GM12864 (cell line): ENCODE results near the gene DNAH17.

Experiments used
- DNase-seq: peaks from one replicate; pipeline ENCODE4 v3.0.0-alpha.2; 2011; ENCODE audit warnings: low read depth
- H3K4me3 ChIP-seq: 2 replicates; pipeline ENCODE4 v1.5.1; 2011; ENCODE audit warnings: mild to moderate bottlenecking, low read depth, low read length, control low read depth
- TF ChIP-seq, protein P1 (sequence below): IDR thresholded peaks from 2 replicates; pipeline ENCODE4 v1.5.1; 2011; ENCODE audit warnings: low read depth, mild to moderate bottlenecking, moderate library complexity, low read length, control low read depth, inconsistent platforms; ENCODE audit errors: missing control alignments

Gene DNAH17

DNA sequence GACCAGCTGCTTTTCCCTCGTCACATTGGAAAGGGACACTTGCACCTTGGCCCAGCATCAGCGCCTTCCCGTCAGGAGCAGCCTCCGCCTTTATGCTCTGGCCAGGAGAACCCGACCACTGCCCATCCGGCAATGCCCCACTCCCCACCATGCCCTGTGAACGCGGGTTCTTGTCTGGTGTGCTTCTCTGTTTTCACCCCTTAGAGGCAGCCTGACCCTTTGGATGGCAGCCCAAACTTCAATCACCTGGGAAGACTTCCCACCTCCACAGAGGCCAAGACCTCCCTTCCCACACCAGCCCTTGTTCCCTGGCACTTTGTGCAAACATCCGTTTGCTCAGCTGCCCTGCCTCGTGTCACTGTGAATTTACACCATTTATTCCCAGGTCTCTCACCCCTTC, 87.0 kb downstream of the DNAH17 start:
- DNase-seq, result no peak
- TF ChIP-seq, protein P1, sequence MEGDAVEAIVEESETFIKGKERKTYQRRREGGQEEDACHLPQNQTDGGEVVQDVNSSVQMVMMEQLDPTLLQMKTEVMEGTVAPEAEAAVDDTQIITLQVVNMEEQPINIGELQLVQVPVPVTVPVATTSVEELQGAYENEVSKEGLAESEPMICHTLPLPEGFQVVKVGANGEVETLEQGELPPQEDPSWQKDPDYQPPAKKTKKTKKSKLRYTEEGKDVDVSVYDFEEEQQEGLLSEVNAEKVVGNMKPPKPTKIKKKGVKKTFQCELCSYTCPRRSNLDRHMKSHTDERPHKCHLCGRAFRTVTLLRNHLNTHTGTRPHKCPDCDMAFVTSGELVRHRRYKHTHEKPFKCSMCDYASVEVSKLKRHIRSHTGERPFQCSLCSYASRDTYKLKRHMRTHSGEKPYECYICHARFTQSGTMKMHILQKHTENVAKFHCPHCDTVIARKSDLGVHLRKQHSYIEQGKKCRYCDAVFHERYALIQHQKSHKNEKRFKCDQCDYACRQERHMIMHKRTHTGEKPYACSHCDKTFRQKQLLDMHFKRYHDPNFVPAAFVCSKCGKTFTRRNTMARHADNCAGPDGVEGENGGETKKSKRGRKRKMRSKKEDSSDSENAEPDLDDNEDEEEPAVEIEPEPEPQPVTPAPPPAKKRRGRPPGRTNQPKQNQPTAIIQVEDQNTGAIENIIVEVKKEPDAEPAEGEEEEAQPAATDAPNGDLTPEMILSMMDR, result no peak
- H3K4me3 ChIP-seq, result no peak overlapping the region

DNA sequence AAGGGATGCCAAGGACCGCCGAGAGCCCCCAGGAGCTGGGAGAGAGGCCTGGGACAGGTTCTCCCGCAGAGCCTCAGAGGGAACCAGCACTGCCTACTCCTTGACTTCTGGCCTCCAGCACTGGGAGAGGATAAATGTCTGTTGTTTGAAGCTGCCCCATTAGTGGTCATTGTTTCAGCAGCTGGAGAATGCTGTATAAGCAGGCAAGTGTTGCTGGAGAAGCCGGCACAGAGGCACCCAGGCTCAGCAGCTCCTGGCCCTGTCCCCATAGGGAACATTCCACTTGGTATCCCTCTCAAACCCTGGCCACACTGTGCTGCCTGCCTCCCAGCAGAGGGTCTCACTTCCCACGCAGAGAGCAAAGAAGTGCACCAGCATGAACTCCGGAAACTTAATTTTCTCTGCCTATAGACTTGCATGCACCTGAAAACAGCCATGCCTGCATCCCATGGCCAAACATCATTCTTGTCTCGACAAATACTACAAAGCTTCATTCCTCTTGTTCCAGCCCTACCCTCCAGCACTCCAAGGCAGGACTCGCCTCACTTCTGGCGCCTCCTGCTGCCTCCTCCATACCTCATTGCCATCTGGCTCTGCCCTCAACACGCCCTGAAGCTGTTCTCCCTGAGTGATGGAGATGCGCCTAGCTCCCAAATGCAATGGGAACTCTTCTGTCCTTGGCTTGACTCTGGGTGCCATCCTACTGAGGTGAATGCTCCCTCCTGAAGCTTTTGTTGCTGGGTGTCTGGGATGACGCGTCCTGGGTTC, 88.1 kb downstream of the DNAH17 start:
- no peak for DNase-seq
- no peak overlapping the region for H3K4me3 ChIP-seq

DNA sequence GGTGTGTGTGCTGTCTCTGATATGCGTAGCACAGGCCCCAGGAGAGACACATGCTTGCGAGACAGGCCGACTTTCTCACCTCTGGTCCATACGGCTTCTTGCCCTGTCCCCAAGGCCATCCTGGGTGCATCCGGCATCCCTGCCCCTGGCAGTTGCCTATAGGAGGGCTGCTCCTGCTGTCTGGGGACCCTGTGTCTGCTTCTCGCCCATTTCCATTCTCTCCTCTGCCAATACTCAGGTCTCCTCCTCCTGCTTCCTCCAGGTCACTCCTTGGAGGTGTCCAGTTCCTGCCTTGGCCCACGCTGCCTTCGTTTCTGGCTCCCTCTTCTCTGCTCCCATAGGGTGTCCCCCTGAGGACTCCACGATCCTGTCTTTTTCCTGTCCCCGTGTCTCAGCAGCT, 89.0 kb downstream of the DNAH17 start:
- no peak overlapping the region for H3K4me3 ChIP-seq
- DNase-seq, result no peak
- TF ChIP-seq, protein P1, result no peak

More for the DNA sequence above, 88.1 kb downstream of the DNAH17 start:
- TF ChIP-seq, protein P1, result no peak

DNA sequence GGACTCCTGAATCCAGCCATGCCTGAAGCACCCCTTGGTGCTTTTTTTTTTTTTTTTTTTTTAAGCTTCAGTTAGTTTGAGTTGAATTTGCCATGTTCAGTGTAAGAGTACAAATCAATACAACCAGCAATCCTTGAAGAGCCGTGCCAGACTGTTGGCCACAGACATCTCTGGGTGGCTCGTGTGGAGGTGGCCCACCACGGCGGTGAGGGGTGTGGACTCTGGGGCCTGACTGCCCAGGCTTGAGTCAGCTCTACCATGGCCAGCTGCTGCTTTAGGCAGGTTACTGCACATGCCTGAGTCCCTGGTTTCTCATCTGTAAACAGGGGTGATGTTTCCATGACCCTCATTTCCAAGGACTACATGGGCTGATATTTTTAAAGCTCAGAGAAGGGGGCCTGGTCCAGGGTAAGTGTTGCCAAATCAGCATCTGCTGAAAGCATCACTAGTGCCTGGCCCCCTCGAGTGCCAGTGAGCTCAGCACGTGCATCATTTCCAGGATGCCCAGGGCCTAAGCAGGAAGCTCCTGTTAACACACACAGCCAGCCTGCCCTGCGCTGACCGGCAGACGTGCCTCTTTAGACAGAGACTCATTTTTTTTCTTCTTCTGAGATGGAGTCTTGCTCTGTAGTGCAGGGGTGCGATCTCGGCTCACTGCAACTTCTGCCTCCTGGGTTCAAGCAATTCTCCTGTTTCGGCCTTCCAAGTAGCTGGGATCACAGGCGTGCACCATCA, 90.1 kb downstream of the DNAH17 start:
- H3K4me3 ChIP-seq, result no peak overlapping the region

DNA sequence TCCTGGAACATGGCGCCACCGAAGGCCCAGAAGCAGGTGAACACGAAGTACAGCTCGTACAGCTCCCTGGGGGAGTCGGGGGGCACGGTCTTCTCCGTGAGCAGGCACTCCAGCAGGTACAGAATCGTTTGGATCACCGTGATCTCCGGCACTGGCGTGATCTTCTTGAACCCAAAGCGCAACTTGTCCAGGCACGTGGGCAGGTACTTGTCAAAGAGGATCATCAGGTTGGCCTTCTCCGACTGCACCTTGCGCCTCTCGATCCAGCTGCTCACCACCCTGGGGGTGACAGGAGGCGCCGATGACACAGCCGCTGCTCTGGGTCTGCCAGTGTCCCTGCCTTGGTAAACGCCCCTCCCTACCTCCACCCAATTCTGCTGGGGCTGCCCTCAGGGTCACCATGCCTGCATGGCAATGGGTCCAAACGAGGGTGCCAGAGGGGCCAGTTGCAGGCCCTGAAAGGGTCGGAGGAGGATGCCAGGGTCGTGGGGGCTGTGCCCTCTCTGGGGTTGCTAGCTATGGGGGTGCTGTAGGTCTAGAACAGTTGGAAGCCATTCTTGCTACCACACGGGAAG, 90.9 kb downstream of the DNAH17 start:
- TF ChIP-seq, protein P1, result no peak
- H3K4me3 ChIP-seq, result no peak overlapping the region
- no peak for DNase-seq

More for the DNA sequence above, 90.1 kb downstream of the DNAH17 start:
- TF ChIP-seq, protein P1, result no peak
- no peak for DNase-seq

DNA sequence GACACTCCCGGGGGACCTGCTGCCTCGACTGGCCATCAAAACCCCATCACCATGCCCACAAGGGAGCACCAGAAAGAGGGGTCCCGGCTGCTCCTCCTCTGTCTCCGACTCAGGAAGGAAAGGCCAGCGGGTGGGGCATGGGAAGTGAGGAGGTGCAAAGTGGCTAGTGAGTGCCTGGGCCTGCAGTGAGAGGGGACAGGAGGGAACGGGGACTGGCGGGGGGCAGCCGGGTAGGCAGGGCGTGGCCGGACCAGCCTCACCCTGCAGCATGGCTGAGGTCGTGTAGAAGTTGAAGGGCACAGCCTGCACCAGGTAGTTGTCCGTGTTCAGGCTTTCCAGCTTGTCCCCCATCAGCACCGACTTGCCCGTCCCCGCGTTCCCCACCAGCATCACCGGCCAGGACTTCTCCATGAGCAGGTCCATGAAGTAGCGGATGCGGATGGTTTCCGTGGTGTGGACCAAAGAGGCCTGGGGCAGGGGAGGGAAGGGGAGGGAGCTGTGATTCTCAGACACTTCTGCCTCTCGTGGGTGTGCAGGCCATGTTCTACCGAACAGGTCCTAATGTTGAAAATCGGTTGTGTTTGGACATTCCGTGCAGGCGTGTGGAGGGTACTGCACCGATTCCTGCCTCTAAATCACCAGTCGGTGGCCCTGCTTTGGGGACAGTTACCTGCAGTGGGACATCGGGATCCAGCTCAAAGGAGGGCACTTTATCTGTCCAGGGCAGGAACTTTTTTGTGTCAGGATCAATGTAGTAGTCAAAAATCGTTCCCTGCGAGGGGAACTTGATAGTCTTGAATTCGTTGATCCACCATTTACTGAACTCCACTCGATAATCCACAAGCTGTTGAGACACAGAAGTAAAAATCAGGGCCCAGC, 91.7 kb downstream of the DNAH17 start:
- no peak overlapping the region for H3K4me3 ChIP-seq
- DNase-seq, result no peak
- TF ChIP-seq, protein P1, result no peak
